Mucosa of descending colon (tissue), 3 donors: ENCODE measurements around the gene FANCE. TPM values are rescaled to one million over a fixed set of nuclear protein-coding genes. Genes with fewer than 3 reads are reported as not detected.

ENCODE experiments used
- ATAC-seq: fragments of 200-7000 bp; cut with Tn5 transposase; one replicate; pipeline ENCODE4 v1.9.1; 2020; ENCODE audit warnings: mild to moderate bottlenecking, moderate library complexity
- DNase-seq, 3 donors: peaks; one replicate each; pipeline ENCODE4 v3.0.0-alpha.2; 2020
- H3K36me3 ChIP-seq: fragments of 200-600 bp; one replicate; pipeline ENCODE4 v1.8.0; 2021; ENCODE audit warnings: low read depth, mild to moderate bottlenecking
- H3K4me1 ChIP-seq: fragments of 200-600 bp; one replicate; pipeline ENCODE4 v1.8.0; 2021; ENCODE audit warnings: low read depth, mild to moderate bottlenecking
- H3K4me3 ChIP-seq: fragments of 200-600 bp; one replicate; pipeline ENCODE4 v1.8.0; 2021; ENCODE audit warnings: mild to moderate bottlenecking
- H3K9me3 ChIP-seq: fragments of 200-600 bp; one replicate; pipeline ENCODE4 v1.8.0; 2021; ENCODE audit warnings: mild to moderate bottlenecking
- intact Hi-C, 2 donors: fragments of 100-400 bp; cut with DNase I in 1 of 2; cut with micrococcal nuclease in 1 of 2; formaldehyde crosslinking; loops; one replicate each; pipeline versions ENCODE4 v1.11.0 to v1.11.1; 2022; cut with DNase I, micrococcal nuclease
- total RNA-seq, 3 donors: library from RNA; stranded (reverse); fragmentation: NEBNext Ultra II Directional in 2 of 3; extraction: Animal tissue kit (Norgen Biotek cat#: 25700) in 2 of 3; gene quantifications; one replicate each; pipeline versions ENCODE4 v1.2.1 to v1.2.4, GENCODE V29; 2021 to 2023
- TF ChIP-seq, protein P1 (sequence below): fragments of 200-600 bp; IDR thresholded peaks from one replicate; pipeline ENCODE4 v1.8.0; 2022; ENCODE audit warnings: antibody characterized with exemption, mild to moderate bottlenecking
- donor health status: DM: no; HTN: no; CAD: no; lungs with moderate emphysema.
- donor health status: DM: no; HTN: no; CAD: no.
- donor health status: DM: no; HTN: yes; CAD: no.

Gene FANCE
- total RNA-seq, 3 donors from 2014 or later: 4.1 to 5.0 (median 4.4) TPM

DNA sequence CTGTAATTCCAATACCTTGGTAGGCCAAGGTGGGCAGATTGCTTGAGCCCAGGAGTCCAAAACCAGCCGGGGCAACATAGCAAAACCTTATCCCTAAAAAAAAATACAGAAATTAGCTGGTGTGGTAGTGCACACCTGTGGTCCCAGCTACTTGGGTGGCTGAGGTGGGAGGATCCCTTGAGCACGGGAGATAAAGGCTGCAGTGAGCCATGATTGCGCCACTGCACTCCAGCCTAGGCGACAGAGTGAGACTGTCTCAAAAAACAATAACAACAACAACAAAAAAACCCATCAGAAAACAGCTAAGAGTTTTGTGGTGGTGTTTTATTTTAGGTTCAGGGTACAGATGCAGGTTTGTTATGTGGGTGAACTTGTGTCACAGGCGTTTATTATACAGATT lies 42.9 kb upstream of the FANCE start:
- ATAC-seq (no peak), DNase-seq (no peak)
- Histone ChIP-seq H3K36me3 (no peaks in the 10 kb centered on the region), H3K9me3 (no peaks in the 10 kb centered on the region), H3K4me3 (no peak overlapping the region), H3K4me1 (no peaks in the 10 kb centered on the region)
- TF ChIP-seq, protein P1, sequence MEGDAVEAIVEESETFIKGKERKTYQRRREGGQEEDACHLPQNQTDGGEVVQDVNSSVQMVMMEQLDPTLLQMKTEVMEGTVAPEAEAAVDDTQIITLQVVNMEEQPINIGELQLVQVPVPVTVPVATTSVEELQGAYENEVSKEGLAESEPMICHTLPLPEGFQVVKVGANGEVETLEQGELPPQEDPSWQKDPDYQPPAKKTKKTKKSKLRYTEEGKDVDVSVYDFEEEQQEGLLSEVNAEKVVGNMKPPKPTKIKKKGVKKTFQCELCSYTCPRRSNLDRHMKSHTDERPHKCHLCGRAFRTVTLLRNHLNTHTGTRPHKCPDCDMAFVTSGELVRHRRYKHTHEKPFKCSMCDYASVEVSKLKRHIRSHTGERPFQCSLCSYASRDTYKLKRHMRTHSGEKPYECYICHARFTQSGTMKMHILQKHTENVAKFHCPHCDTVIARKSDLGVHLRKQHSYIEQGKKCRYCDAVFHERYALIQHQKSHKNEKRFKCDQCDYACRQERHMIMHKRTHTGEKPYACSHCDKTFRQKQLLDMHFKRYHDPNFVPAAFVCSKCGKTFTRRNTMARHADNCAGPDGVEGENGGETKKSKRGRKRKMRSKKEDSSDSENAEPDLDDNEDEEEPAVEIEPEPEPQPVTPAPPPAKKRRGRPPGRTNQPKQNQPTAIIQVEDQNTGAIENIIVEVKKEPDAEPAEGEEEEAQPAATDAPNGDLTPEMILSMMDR: no peak
- intact Hi-C loops: no loop called here

DNA sequence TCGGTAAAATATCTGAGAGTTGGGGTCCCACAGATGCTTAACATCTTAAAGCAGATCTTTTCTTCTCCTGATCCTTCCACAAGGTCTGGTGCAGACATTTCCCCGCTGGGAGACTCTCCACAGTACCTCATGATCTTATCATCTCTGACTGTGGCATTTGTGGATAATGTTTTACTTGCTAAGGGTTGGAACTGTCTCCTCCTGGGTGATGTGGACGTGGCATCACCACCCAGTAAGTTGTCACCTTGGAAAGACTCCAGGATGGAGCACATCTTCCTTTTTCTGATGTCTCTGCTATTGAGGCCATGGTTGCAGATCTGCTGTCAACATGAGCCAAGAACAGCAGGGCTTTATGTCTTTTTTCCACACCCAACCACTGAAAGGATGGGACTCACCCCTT lies 42.0 kb upstream of the FANCE start:
- Histone ChIP-seq H3K36me3 (no peaks in the 10 kb centered on the region), H3K9me3 (no peaks in the 10 kb centered on the region), H3K4me3 (no peak overlapping the region), H3K4me1 (peaks cover 6% of the 10 kb centered on the region)
- ATAC-seq (no peak), DNase-seq (no peak)
- intact Hi-C loops: no loop called here
- TF ChIP-seq, protein P1: no peak

DNA sequence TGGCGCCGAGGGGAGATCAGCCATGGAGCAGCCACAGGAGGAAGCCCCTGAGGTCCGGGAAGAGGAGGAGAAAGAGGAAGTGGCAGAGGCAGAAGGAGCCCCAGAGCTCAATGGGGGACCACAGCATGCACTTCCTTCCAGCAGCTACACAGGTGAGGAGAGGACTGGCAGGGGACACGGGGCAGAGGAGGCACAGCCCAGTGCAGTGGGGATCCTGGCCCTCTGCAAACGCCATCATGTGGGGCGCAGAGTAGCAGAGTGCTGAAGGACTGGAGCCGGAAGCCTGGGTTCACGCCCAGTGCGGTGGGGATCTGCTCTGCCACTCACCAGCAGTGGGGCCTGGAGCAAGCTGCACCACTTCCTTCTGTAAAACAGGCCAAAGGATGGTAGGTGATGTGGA lies 41.1 kb upstream of the FANCE start:
- ATAC-seq: no peak
- no peak for DNase-seq
- TF ChIP-seq, protein P1: no peak
- H3K9me3 ChIP-seq: no peaks in the 10 kb centered on the region
- H3K4me3 ChIP-seq: no peak overlapping the region
- H3K4me1 ChIP-seq: peaks cover 6% of the 10 kb centered on the region
- no peaks in the 10 kb centered on the region for H3K36me3 ChIP-seq
- intact Hi-C loops: no loop called here

GRCh38 chr6:35412102-35412501 lies 40.0 kb upstream of the FANCE start:
- TF ChIP-seq, protein P1: no peak
- Histone ChIP-seq H3K9me3 (no peaks in the 10 kb centered on the region), H3K4me1 (peaks cover 7% of the 10 kb centered on the region), H3K4me3 (no peak overlapping the region), H3K36me3 (no peaks in the 10 kb centered on the region)
- ATAC-seq (no peak), DNase-seq (no peak)
- intact Hi-C loops: no loop called here

GRCh38 chr6:35413911-35414310 lies 38.2 kb upstream of the FANCE start:
- Histone ChIP-seq H3K36me3 (no peaks in the 10 kb centered on the region), H3K9me3 (no peaks in the 10 kb centered on the region), H3K4me1 (peaks cover 17% of the 10 kb centered on the region), H3K4me3 (no peak overlapping the region)
- intact Hi-C loops: no loop called here
- TF ChIP-seq, protein P1: no peak
- no peak for DNase-seq
- no peak for ATAC-seq
